ENCODE data around the gene OR8A1.

The OR8A1 gene

GRCh38 chr11:124569697-124570096 is at the start of gene OR8A1:
Gene OR8A1, plus strand, starts transcription at chr11:124569997. Its CDS starts 123 bp downstream, at chr11:124570120.
- no peak for DNase-seq

DNA sequence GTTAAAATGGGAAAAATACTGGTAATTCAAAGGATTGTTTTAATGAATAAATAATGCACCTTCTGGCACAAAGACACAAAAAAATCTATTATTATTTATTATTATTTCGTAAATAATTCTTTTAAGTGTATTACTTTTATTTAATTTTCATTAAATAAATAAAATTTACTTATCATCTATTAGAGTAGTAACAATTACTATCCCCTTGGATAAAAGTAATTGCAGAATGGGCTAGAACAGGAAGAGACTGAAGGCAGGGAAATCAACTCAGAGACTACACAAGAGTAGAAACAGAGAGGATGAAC is 49.3 kb upstream of the OR8A1 start:
- no peak for DNase-seq

DNA sequence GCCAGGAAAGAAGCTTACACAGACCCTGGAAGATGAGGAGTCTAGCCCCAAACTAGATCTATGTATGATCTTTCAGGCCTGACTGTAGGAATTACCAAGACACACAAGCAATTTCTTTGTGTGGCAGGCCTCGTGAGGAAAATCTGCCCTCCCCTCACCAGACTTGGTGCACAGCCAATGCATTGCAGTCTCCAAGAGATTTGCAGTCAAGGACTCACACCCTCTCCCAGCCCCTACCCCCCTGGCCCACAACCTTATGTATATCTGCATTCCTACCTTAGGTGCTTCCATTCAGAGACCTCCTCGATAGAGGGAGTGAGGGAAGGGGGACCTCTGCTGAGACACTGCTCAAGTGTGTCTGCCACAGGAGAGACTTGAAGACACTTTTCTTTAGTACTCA is 36.2 kb upstream of the OR8A1 start:
- no peak for DNase-seq

GRCh38 chr11:124534051-124534450 is 35.7 kb upstream of the OR8A1 start:
- DNase-seq, result no peak

GRCh38 chr11:124535552-124536232 is 34.1 kb upstream of the OR8A1 start:
- DNase-seq, result no peak

GRCh38 chr11:124536520-124536919 is 33.3 kb upstream of the OR8A1 start:
- DNase-seq, result no peak

GRCh38 chr11:124538019-124538418 is 31.8 kb upstream of the OR8A1 start:
- DNase-seq, result no peak

- DNase-seq, result no peak
These were observed 28.6 kb upstream of the OR8A1 start for GRCh38 chr11:124541204-124541603.

DNA sequence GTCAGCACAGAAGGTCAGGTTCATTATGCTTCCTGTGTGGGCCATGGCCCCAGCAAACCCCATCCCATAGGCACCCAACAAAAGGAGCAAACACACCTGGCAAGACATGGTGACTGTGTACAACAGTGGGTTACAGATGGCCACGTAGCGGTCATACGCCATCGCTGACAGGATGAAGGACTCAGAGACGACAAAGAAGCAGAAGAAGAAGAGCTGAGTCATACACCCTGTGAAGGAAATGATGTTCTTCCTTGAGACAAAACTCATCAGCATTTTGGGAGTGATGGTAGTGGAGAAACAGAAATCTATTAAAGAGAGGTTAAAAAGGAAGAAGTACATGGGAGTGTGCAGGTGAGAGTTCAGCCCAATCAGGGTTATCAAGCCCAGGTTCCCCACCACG is 26.7 kb upstream of the OR8A1 start:
- DNase-seq, result no peak

- DNase-seq, result no peak
These were observed 26.2 kb upstream of the OR8A1 start, which contains the start of gene OR8B12 for GRCh38 chr11:124543554-124543953. Gene OR8B12, minus strand, starts transcription at chr11:124543654. Its CDS starts 0 bp downstream, at chr11:124543654.

- DNase-seq, result no peak
These were observed 18.6 kb upstream of the OR8A1 start for GRCh38 chr11:124551189-124551588.

- no peak for DNase-seq
These were observed 17.8 kb upstream of the OR8A1 start for GRCh38 chr11:124551987-124552386.

DNA sequence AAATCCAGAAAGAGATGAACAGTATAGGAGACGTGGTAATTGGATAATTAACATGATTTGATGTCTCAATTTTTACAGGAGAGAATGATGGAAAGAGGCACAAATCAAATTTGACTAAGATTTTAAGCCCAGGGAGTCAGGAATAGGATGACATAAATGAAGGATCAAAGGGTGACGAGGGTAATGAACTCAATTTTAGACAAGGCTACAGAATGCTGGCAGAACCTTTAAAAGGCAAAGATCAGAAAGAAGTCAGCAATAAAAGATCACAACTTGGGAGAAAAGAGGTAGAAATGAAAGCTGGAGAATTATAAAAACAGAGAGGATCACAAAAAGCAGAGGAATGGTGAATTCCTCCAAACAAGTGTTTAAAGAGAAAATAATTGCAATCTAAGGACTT is 13.0 kb upstream of the OR8A1 start:
- DNase-seq, result no peak

GRCh38 chr11:124570160-124570559 is 363 bp downstream of the OR8A1 start:
- no peak for DNase-seq

GRCh38 chr11:124577716-124578427 is 8.1 kb downstream of the OR8A1 start:
- no peak for DNase-seq

GRCh38 chr11:124578761-124579160 is 9.0 kb downstream of the OR8A1 start:
- no peak for DNase-seq

DNA sequence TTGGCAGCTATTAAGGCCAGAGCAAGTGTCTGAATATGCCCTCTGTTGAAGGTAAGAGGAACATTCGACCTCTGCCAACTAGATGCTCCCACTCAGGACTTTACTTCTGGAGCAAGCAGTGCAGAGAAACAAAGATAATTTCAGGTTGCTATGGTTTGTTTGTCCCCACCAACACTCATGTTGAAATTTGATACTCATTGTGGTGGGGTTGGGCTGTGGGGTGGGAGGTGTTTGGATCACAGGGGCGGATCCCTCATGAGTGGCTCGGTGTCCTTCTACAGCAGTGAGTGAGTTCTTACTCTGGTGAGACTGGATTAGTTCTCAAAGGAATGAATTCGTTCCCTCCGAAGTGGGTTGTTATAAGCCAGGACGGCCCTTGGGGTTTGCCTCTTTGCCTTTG is 12.0 kb downstream of the OR8A1 start:
- no peak for DNase-seq

- no peak for DNase-seq
These were observed 12.8 kb downstream of the OR8A1 start for GRCh38 chr11:124582565-124582964.

- no peak for DNase-seq
These were observed 14.0 kb downstream of the OR8A1 start for GRCh38 chr11:124583781-124584180.

GRCh38 chr11:124584681-124585372 is 15.0 kb downstream of the OR8A1 start:
- DNase-seq, result no peak

DNA sequence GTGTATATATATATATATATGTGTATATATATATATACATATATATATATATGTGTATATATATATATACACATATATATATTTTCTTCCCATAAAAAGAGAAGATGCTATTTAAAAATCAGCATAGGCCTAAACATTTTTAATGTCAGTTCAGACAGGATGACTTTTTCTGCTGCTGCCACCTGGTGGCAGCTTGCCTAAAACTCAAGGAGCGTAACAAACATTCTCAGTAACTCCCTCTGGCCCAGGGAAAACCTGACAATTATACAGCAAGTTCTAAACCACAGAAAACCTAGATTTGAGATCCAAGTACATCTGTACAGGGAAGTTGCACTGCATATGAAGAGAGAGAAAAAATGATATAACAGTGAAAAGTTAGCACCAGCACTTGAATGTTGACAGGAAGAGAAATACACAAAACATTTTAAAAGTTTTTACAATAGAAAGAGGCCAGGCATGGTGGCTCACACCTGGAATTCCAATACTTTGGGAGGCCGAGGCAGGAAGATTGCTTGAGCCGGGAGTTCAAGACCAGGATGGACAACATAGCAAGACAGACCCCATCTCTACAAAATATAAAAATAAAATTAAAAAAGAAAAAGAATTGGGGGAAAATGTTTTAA is 16.6 kb downstream of the OR8A1 start:
- peak; percentile 43 for DNase-seq

DNA sequence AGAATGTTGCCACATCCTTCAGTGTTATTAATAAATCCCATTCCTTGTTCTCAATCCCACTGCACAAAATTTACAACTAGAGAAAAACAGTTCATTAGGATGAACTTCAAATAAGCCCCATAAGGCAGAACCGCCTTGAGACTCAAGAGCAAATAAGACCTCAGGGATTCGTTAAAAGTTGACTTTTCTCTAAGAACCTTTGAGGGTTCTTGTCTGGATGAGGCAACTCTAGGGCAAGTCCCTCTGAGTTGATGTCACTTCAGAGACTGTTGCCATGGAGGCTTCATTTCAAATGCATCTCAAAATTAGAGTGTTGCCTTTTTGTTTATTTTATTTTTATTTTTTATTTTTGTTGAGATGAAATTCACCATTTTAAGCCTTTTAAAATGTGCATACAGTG is 21.6 kb downstream of the OR8A1 start:
- no peak for DNase-seq

DNA sequence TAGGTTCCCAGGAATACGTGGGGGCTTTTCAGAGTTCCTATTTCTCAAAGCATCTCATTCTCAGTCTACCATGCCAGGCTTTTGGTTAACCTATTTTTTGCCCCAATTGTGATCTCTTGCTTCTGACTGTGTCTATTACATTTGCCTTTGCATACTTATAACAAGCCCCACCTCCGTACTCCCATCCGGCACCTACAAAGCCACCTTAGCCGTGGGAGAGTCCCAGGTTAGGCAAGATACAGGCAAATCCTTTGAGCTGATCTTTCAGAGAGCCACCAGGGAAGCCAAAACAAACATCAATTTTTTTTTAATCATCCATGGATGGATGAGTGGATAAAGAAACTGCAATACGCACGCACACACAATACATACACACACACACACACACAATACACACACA is 22.8 kb downstream of the OR8A1 start:
- DNase-seq, result no peak

- DNase-seq, result no peak
These were observed 25.5 kb downstream of the OR8A1 start for GRCh38 chr11:124595302-124595701.
